Measurements from ENCODE around the gene L3MBTL4.

GRCh38 chr18:6280211-6280743, 134.4 kb downstream of the L3MBTL4 start:
- no peak for TF ChIP-seq CTCF (IDR thresholded peaks at IDR 0.05)
- no peak for TF ChIP-seq POLR2A (IDR thresholded peaks at IDR 0.05)

Data from body of pancreas (tissue), 4 donors.